ENCODE results near the gene ATXN1L. TPM values are rescaled to one million over a fixed set of nuclear protein-coding genes. Genes with fewer than 3 reads are reported as not detected.

The ATXN1L gene
- polyA plus RNA-seq, 1 of the 3 experiments (the other 2 are of a cell fraction), result 8.0 TPM

- no peak for DNase-seq
Observed at GRCh38 chr16:71840052-71840451, 5.7 kb upstream of the ATXN1L start.

More at GRCh38 chr16:71840052-71840451, 5.7 kb upstream of the ATXN1L start:
- Histone ChIP-seq H3K27me3 (ENCODE audit: insufficient read depth) (no peaks in the 10 kb centered on the region), H3K9ac (no peak overlapping the region), H3K9me2 (no peaks in the 10 kb centered on the region), H3K27ac (ENCODE audit: low read depth in 2 of 2, low read length in 1 of 2) (no peak overlapping the region), H3K4me1 (ENCODE audit: control insufficient read depth in 1 of 2, insufficient read depth in 2 of 2, low read depth in 1 of 2, low read length in 1 of 2) (no peaks in the 10 kb centered on the region), H4K20me1 (ENCODE audit: insufficient read depth) (no peaks in the 10 kb centered on the region), H3K36me3 (replicated peaks in 1 of 2; ENCODE audit: control insufficient read depth in 1 of 2, insufficient read depth in 2 of 2, low read length in 1 of 2) (no peaks in the 10 kb centered on the region), H3K79me2 (ENCODE audit: insufficient read depth) (no peaks in the 10 kb centered on the region), H3F3A (replicated peaks; ENCODE audit: insufficient read depth) (peaks cover 14% of the 10 kb centered on the region), H2AFZ (ENCODE audit: low read depth) (no peak overlapping the region), H3K4me2 (no peak overlapping the region), H3K4me3 (ENCODE audit: low read depth in 2 of 2, low read length in 1 of 2) (no peak overlapping the region), H3K9me3 (no peaks in the 10 kb centered on the region)
- WGBS (ENCODE audit: low lambda C conversion rate), result 45% methylated on average over 7 of the region's 7 CpGs
- ChIA-PET POLR2A (no interaction called here), CTCF (interaction anchor here (1.0 kb wide), 1 partner anchor 44 kb away, joined by 3 read pairs; the partner anchor contains the start of gene ZNF821)
- TF ChIP-seq MAX (IDR thresholded peaks at IDR 0.05; ENCODE audit: low read depth), result no peak
- TF ChIP-seq ELF1 (IDR thresholded peaks at IDR 0.05), result no peak
- no peak for TF ChIP-seq USF2 (IDR thresholded peaks at IDR 0.05; ENCODE audit: borderline replicate concordance, low read depth, low read length)
- no peak for TF ChIP-seq JUND (IDR thresholded peaks at IDR 0.05)
- TF ChIP-seq CTCF (IDR thresholded peaks at IDR 0.05), result no peak
- no peak for TF ChIP-seq RCOR1 (IDR thresholded peaks at IDR 0.05; ENCODE audit: low read length)
- no peak for TF ChIP-seq FOSL2 (IDR thresholded peaks at IDR 0.05; ENCODE audit: borderline replicate concordance, low read depth)
- TF ChIP-seq RXRA (IDR thresholded peaks at IDR 0.05; ENCODE audit: borderline replicate concordance, low read depth), result no peak
- no peak for TF ChIP-seq ZBTB33 (IDR thresholded peaks at IDR 0.05; ENCODE audit: borderline replicate concordance, low read depth)
- no peak for TF ChIP-seq REST (IDR thresholded peaks at IDR 0.05; ENCODE audit: low read depth, low read length)
- no peak for TF ChIP-seq EZH2phosphoT487 (IDR thresholded peaks at IDR 0.05; ENCODE audit: borderline replicate concordance, low read depth)
- TF ChIP-seq YY1 (IDR thresholded peaks at IDR 0.05; ENCODE audit: low read depth), result no peak
- no peak for TF ChIP-seq NFIC (IDR thresholded peaks at IDR 0.05; ENCODE audit: borderline replicate concordance)

All from SK-N-SH (cell line).